Measurements from ENCODE around the gene POLL. TPM values are rescaled to one million over a fixed set of nuclear protein-coding genes. Genes with fewer than 3 reads are reported as not detected.

The POLL gene
- polyA plus RNA-seq, 1 donor (not counting 4 experiments of a cell fraction or from before 2014, with no cell fraction given): 11.9 TPM

DNA sequence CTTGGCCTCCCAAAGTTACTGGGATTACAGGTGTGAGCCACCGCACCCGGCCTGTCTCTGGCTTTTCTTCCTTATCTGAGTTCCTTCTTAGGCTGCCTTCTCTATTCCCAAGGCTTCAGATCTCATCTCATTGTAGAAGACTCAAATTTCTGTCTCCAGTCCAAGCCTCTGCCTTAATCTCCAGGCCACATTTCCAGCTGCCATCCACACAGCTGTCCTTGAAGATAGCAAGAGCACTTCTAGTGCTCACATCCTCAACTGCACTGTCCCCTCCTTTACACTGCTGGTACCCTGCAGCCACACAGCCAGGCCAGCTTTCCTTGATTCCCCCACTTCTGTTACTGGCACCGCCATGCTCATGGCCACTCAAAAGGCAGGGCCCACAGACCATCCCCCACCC is 35.6 kb downstream of the POLL start:
- Histone ChIP-seq H3K27me3 (ENCODE audit: control insufficient read depth, extremely low read depth, insufficient read depth, low read length) (no peaks in the 10 kb centered on the region), H3K9me3 (ENCODE audit: control insufficient read depth, low read depth, low read length) (no peaks in the 10 kb centered on the region), H3K79me2 (ENCODE audit: control insufficient read depth, insufficient read depth, low read length) (no peaks in the 10 kb centered on the region), H3K9me1 (ENCODE audit: control insufficient read depth, extremely low read depth, insufficient read depth, low read length) (no peaks in the 10 kb centered on the region), H3K4me1 (ENCODE audit: control insufficient read depth, extremely low read depth, insufficient read depth, low read length) (no peaks in the 10 kb centered on the region), H3K27ac (ENCODE audit: control insufficient read depth, insufficient read depth, low read length) (no peak overlapping the region), H4K20me1 (ENCODE audit: control insufficient read depth, extremely low read depth, insufficient read depth, low read length) (no peaks in the 10 kb centered on the region), H3K9ac (ENCODE audit: control insufficient read depth, extremely low read depth, insufficient read depth, low read length) (no peak overlapping the region), H3K4me3 (ENCODE audit: control insufficient read depth in 2 of 3, extremely low read depth in 1 of 3, insufficient read depth in 2 of 3, low read depth in 1 of 3, low read length in 3 of 3) (no peak overlapping the region), H3K36me3 (ENCODE audit: control insufficient read depth in 2 of 2, extremely low read depth in 1 of 2, insufficient read depth in 2 of 2, low read length in 2 of 2) (peaks cover 0 to 4% of the 10 kb centered on the region in 2 experiments), H3K4me2 (ENCODE audit: control insufficient read depth, extremely low read depth, insufficient read depth, low read depth, low read length) (no peak overlapping the region), H2AFZ (ENCODE audit: control insufficient read depth, low read length) (no peak overlapping the region)
- DNase-seq (ENCODE audit: low read depth, low spot score) (no peak), FAIRE-seq (no peak)
- no peak for TF ChIP-seq EZH2 (IDR thresholded peaks at IDR 0.05; ENCODE audit: low read length)
- TF ChIP-seq CTCF (optimal IDR thresholded peaks at IDR 0.05 in 1 of 3, IDR thresholded peaks at IDR 0.05 in 1 of 3, conservative IDR thresholded peaks at IDR 0.05 in 1 of 3; ENCODE audit: extremely low read depth in 1 of 3, insufficient read depth in 2 of 3, low read length in 3 of 3): no peak
- dilution Hi-C loops (cut with MboI; ENCODE audit: extremely low pct_ligation_motif_present, low sequenced_read_pairs): no loop called here

DNA sequence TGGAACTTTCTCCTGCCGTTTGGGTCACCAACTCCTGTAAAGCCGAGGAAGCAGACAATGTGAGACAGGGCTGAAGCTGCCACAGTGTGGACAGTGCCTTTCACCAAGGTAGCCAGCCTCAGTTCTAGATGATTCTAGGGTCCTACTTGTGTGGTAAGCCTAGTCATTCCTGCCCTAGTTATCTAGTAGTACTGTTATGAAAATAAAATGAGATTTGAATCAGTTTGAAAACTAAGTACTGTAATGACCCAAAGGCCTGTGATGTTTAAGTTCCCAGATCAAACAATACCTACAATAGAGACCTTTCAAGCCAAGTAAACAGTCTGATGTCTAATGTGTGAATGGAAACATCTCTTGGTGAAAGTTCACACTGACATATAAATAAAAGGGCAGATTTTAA is 37.1 kb downstream of the POLL start:
- no peak overlapping the region for H3K4me3 ChIP-seq (ENCODE audit: control insufficient read depth in 2 of 3, extremely low read depth in 1 of 3, insufficient read depth in 2 of 3, low read depth in 1 of 3, low read length in 3 of 3)
- no peaks in the 10 kb centered on the region for H3K9me3 ChIP-seq (ENCODE audit: control insufficient read depth, low read depth, low read length)
- no peaks in the 10 kb centered on the region for H4K20me1 ChIP-seq (ENCODE audit: control insufficient read depth, extremely low read depth, insufficient read depth, low read length)
- no peak for TF ChIP-seq EZH2 (IDR thresholded peaks at IDR 0.05; ENCODE audit: low read length)
- no peak for TF ChIP-seq CTCF (optimal IDR thresholded peaks at IDR 0.05 in 1 of 3, IDR thresholded peaks at IDR 0.05 in 1 of 3, conservative IDR thresholded peaks at IDR 0.05 in 1 of 3; ENCODE audit: extremely low read depth in 1 of 3, insufficient read depth in 2 of 3, low read length in 3 of 3)
- H2AFZ ChIP-seq (ENCODE audit: control insufficient read depth, low read length): no peak overlapping the region
- no peaks in the 10 kb centered on the region for H3K27me3 ChIP-seq (ENCODE audit: control insufficient read depth, extremely low read depth, insufficient read depth, low read length)
- no peaks in the 10 kb centered on the region for H3K79me2 ChIP-seq (ENCODE audit: control insufficient read depth, insufficient read depth, low read length)
- DNase-seq (ENCODE audit: low read depth, low spot score) (no peak), FAIRE-seq (no peak)
- H3K36me3 ChIP-seq (ENCODE audit: control insufficient read depth in 2 of 2, extremely low read depth in 1 of 2, insufficient read depth in 2 of 2, low read length in 2 of 2): peaks cover 0 to 4% of the 10 kb centered on the region in 2 experiments
- H3K9me1 ChIP-seq (ENCODE audit: control insufficient read depth, extremely low read depth, insufficient read depth, low read length): no peaks in the 10 kb centered on the region
- dilution Hi-C loops (cut with MboI; ENCODE audit: extremely low pct_ligation_motif_present, low sequenced_read_pairs): no loop called here
- H3K9ac ChIP-seq (ENCODE audit: control insufficient read depth, extremely low read depth, insufficient read depth, low read length): no peak overlapping the region
- no peaks in the 10 kb centered on the region for H3K4me1 ChIP-seq (ENCODE audit: control insufficient read depth, extremely low read depth, insufficient read depth, low read length)
- no peak overlapping the region for H3K4me2 ChIP-seq (ENCODE audit: control insufficient read depth, extremely low read depth, insufficient read depth, low read depth, low read length)
- no peak overlapping the region for H3K27ac ChIP-seq (ENCODE audit: control insufficient read depth, insufficient read depth, low read length)

Data from keratinocyte (primary cell).